SU-DHL-6 (cell line): ENCODE results near the gene CD79A.

Experiments used
- EZH2phosphoT487 ChIP-seq: fragments of 200-600 bp; sonication (generic), shearing (Covaris generic); conservative IDR thresholded peaks from 2 replicates; pipeline ENCODE4 v1.6.1; 2018; ENCODE audit warnings: mild to moderate bottlenecking, antibody characterized with exemption, low read length, moderate library complexity, mixed read lengths
- TF ChIP-seq, protein P1 (sequence below): fragments of 200-600 bp; sonication (generic); IDR thresholded peaks from one replicate; pipeline ENCODE4 v1.5.1; 2017; ENCODE audit warnings: antibody characterized with exemption, mild to moderate bottlenecking, low read length, moderate library complexity; ENCODE audit not compliant: insufficient read depth, poor library complexity, severe bottlenecking

DNA sequence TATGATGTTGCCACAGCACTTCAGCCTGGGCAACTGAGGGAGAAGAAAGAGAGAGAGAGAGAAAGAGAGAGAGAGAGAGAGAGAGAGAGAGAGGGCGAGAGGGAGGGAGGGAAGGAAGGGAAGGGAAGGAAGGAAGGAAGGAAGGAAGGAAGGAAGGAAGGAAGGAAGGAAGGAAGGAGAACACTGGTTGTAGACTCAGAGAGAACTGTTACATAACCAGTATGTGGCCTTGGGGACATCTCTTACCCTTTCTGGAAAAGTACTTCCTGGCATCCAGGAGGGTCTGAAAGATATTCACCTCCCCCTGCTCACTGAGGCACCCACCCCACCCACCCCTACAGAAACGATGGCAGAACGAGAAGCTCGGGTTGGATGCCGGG is 3.2 kb downstream of the CD79A start:
- TF ChIP-seq, protein P1, sequence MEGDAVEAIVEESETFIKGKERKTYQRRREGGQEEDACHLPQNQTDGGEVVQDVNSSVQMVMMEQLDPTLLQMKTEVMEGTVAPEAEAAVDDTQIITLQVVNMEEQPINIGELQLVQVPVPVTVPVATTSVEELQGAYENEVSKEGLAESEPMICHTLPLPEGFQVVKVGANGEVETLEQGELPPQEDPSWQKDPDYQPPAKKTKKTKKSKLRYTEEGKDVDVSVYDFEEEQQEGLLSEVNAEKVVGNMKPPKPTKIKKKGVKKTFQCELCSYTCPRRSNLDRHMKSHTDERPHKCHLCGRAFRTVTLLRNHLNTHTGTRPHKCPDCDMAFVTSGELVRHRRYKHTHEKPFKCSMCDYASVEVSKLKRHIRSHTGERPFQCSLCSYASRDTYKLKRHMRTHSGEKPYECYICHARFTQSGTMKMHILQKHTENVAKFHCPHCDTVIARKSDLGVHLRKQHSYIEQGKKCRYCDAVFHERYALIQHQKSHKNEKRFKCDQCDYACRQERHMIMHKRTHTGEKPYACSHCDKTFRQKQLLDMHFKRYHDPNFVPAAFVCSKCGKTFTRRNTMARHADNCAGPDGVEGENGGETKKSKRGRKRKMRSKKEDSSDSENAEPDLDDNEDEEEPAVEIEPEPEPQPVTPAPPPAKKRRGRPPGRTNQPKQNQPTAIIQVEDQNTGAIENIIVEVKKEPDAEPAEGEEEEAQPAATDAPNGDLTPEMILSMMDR: no peak
- no peak for TF ChIP-seq EZH2phosphoT487
